HEK293 (cell line): Measurements from ENCODE around the gene STRN4.

Experiments used
- CTCF ChIA-PET: fragments of 350-600 bp; formaldehyde crosslinking; extraction: SDS; loops from one replicate; lab custom pipeline; 2021; ENCODE audit warnings: antibody characterized with exemption; lab: Yijun Ruan, JAX
- POLR2A ChIA-PET: fragments of 300-600 bp; formaldehyde crosslinking; extraction: SDS; loops from one replicate; lab custom pipeline; 2020; ENCODE audit warnings: antibody characterized with exemption, inconsistent platforms; lab: Yijun Ruan, JAX
- H3K27ac ChIP-seq: fragments of 200-500 bp; sonication (Bioruptor generic); 2 replicates; pipeline ENCODE4 v1.5.1; 2014; ENCODE audit warnings: low read depth, low read length, control low read depth, inconsistent platforms; ENCODE audit errors: extremely low read depth
- H3K36me3 ChIP-seq, 2 experiments: fragments of 200-500 bp in 1 of 2; sonication (Bioruptor generic) in 1 of 2; 1 replicate in 1 of 2; 2 replicates in 1 of 2; pipeline ENCODE4 v1.5.1; 2014 to 2017; ENCODE audit warnings: inconsistent platforms in 2 of 2, low read length in 2 of 2; ENCODE audit not compliant: control insufficient read depth in 2 of 2, insufficient read depth in 1 of 2
- H3K4me1 ChIP-seq: fragments of 200-500 bp; sonication (Bioruptor generic); 2 replicates; pipeline ENCODE4 v1.5.1; 2014; ENCODE audit warnings: mild to moderate bottlenecking, low read length, inconsistent platforms; ENCODE audit not compliant: control insufficient read depth, insufficient read depth
- H3K4me3 ChIP-seq: 2 replicates; pipeline ENCODE4 v1.5.1; 2011; ENCODE audit warnings: low read depth, mild to moderate bottlenecking, control low read depth, low read length, moderate library complexity
- H3K9me3 ChIP-seq: fragments of 200-500 bp; sonication (Bioruptor generic); 2 replicates; pipeline ENCODE4 v1.5.1; 2014; ENCODE audit warnings: low read depth, low read length, inconsistent platforms; ENCODE audit not compliant: control insufficient read depth, insufficient read depth
- REPIN1 ChIP-seq: fragments of 450-650 bp; formaldehyde crosslinking; IDR thresholded peaks from 2 replicates; pipeline ENCODE4 v1.5.1; 2017; ENCODE audit warnings: missing biosample characterization, missing genetic modification characterization, low read depth
- WT1 ChIP-seq: fragments of 450-650 bp; formaldehyde crosslinking; IDR thresholded peaks from 2 replicates; pipeline ENCODE4 v1.5.1; 2016; ENCODE audit warnings: missing biosample characterization, missing genetic modification characterization
- YY2 ChIP-seq: fragments of 450-650 bp; formaldehyde crosslinking; IDR thresholded peaks from 2 replicates; pipeline ENCODE4 v1.5.1; 2016; ENCODE audit warnings: missing biosample characterization, missing genetic modification characterization
- ZBTB17 ChIP-seq: fragments of 450-650 bp; formaldehyde crosslinking; IDR thresholded peaks from 2 replicates; pipeline ENCODE4 v1.5.1; 2016; ENCODE audit warnings: missing biosample characterization, missing genetic modification characterization
- ZBTB48 ChIP-seq: fragments of 450-650 bp; formaldehyde crosslinking; IDR thresholded peaks from 2 replicates; pipeline ENCODE4 v1.5.1; 2016; ENCODE audit warnings: missing biosample characterization, missing genetic modification characterization
- ZBTB8A ChIP-seq: fragments of 450-650 bp; formaldehyde crosslinking; IDR thresholded peaks from 2 replicates; pipeline ENCODE4 v1.5.1; 2016; ENCODE audit warnings: missing biosample characterization, missing genetic modification characterization
- ZFHX2 ChIP-seq: fragments of 450-650 bp; formaldehyde crosslinking; conservative IDR thresholded peaks from 2 replicates; pipeline ENCODE4 v1.5.1; 2016; ENCODE audit warnings: missing biosample characterization, missing genetic modification characterization
- ZNF121 ChIP-seq: fragments of 450-650 bp; formaldehyde crosslinking; IDR thresholded peaks from 2 replicates; pipeline ENCODE4 v1.5.1; 2016; ENCODE audit warnings: missing biosample characterization, missing genetic modification characterization
- ZNF157 ChIP-seq: fragments of 450-650 bp; formaldehyde crosslinking; IDR thresholded peaks from 2 replicates; pipeline ENCODE4 v1.5.1; 2016; ENCODE audit warnings: missing biosample characterization, missing genetic modification characterization
- ZNF24 ChIP-seq: fragments of 450-650 bp; formaldehyde crosslinking; IDR thresholded peaks from 2 replicates; pipeline ENCODE4 v1.5.1; 2016; ENCODE audit warnings: missing biosample characterization, missing genetic modification characterization
- ZNF266 ChIP-seq: fragments of 450-650 bp; formaldehyde crosslinking; IDR thresholded peaks from 2 replicates; pipeline ENCODE4 v1.5.1; 2016; ENCODE audit warnings: missing biosample characterization, missing genetic modification characterization, low read depth
- ZNF292 ChIP-seq: fragments of 450-650 bp; formaldehyde crosslinking; IDR thresholded peaks from 2 replicates; pipeline ENCODE4 v1.5.1; 2016; ENCODE audit warnings: low read depth, missing biosample characterization, missing genetic modification characterization, borderline replicate concordance
- ZNF335 ChIP-seq: fragments of 450-650 bp; formaldehyde crosslinking; conservative IDR thresholded peaks from 2 replicates; pipeline ENCODE4 v1.5.1; 2016; ENCODE audit warnings: missing biosample characterization, missing genetic modification characterization
- ZNF501 ChIP-seq: fragments of 450-650 bp; formaldehyde crosslinking; IDR thresholded peaks from 2 replicates; pipeline ENCODE4 v1.5.1; 2016; ENCODE audit warnings: missing biosample characterization, missing genetic modification characterization
- ZNF521 ChIP-seq: fragments of 450-650 bp; formaldehyde crosslinking; IDR thresholded peaks from 2 replicates; pipeline ENCODE4 v1.5.1; 2017; ENCODE audit warnings: missing biosample characterization, mild to moderate bottlenecking, missing genetic modification characterization
- ZNF529 ChIP-seq: fragments of 450-650 bp; formaldehyde crosslinking; IDR thresholded peaks from 2 replicates; pipeline ENCODE4 v1.5.1; 2017; ENCODE audit warnings: missing genetic modification characterization, missing biosample characterization; ENCODE audit not compliant: insufficient replicate concordance
- ZNF626 ChIP-seq: fragments of 450-650 bp; sonication (Bioruptor Pico); formaldehyde crosslinking; IDR thresholded peaks from 2 replicates; pipeline ENCODE4 v1.5.1; 2018; ENCODE audit warnings: missing biosample characterization, missing genetic modification characterization, inconsistent platforms
- ZNF768 ChIP-seq: fragments of 450-650 bp; formaldehyde crosslinking; IDR thresholded peaks from 2 replicates; pipeline ENCODE4 v1.5.1; 2018; ENCODE audit warnings: missing biosample characterization, mild to moderate bottlenecking, missing genetic modification characterization
- ZNF785 ChIP-seq: fragments of 450-650 bp; formaldehyde crosslinking; IDR thresholded peaks from 2 replicates; pipeline ENCODE4 v1.5.1; 2016; ENCODE audit warnings: missing biosample characterization, missing genetic modification characterization
- ZSCAN30 ChIP-seq: fragments of 450-650 bp; IDR thresholded peaks from 2 replicates; pipeline ENCODE4 v1.5.1; 2018; ENCODE audit warnings: missing biosample characterization, mild to moderate bottlenecking, missing genetic modification characterization, moderate library complexity
- TF ChIP-seq, protein P1 (sequence below): fragments of 450-650 bp; formaldehyde crosslinking; IDR thresholded peaks from 2 replicates; pipeline ENCODE4 v1.5.1; 2016; ENCODE audit warnings: missing biosample characterization, missing genetic modification characterization
- TF ChIP-seq, protein P2 (sequence below): fragments of 450-650 bp; formaldehyde crosslinking; IDR thresholded peaks from 2 replicates; pipeline ENCODE4 v1.5.1; 2016; ENCODE audit warnings: missing biosample characterization, missing genetic modification characterization
- TF ChIP-seq, protein P3 (sequence below): fragments of 450-650 bp; IDR thresholded peaks from 2 replicates; pipeline ENCODE4 v1.5.1; 2018; ENCODE audit warnings: missing biosample characterization, missing genetic modification characterization
- TF ChIP-seq, protein P4 (sequence below): fragments of 450-650 bp; formaldehyde crosslinking; IDR thresholded peaks from 2 replicates; pipeline ENCODE4 v1.5.1; 2016; ENCODE audit warnings: missing biosample characterization, missing genetic modification characterization
- TF ChIP-seq, protein P5 (sequence below): fragments of 450-650 bp; formaldehyde crosslinking; IDR thresholded peaks from 2 replicates; pipeline ENCODE4 v1.5.1; 2016; ENCODE audit warnings: missing biosample characterization, missing genetic modification characterization

STRN4 gene

DNA sequence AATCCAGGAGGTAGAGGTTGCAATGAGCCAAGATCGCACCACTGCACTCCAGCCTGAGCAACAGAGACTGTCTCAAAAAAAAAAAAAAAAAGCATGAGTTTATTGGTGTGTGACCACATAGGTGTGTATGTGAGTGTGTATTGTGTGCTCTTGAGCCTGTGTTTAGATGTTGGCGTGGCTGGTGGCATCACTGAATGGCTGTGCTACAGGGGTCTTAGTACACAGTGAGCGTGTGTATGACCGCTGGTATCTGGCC lies 39.7 kb upstream of the STRN4 start (continued):
- TF ChIP-seq ZNF785 = 0 out of 2 replicates have a peak, but pooled peaks have one; percentile 11
- TF ChIP-seq ZNF626 = no peak
- TF ChIP-seq, all 188 proteins: peak for 10

DNA sequence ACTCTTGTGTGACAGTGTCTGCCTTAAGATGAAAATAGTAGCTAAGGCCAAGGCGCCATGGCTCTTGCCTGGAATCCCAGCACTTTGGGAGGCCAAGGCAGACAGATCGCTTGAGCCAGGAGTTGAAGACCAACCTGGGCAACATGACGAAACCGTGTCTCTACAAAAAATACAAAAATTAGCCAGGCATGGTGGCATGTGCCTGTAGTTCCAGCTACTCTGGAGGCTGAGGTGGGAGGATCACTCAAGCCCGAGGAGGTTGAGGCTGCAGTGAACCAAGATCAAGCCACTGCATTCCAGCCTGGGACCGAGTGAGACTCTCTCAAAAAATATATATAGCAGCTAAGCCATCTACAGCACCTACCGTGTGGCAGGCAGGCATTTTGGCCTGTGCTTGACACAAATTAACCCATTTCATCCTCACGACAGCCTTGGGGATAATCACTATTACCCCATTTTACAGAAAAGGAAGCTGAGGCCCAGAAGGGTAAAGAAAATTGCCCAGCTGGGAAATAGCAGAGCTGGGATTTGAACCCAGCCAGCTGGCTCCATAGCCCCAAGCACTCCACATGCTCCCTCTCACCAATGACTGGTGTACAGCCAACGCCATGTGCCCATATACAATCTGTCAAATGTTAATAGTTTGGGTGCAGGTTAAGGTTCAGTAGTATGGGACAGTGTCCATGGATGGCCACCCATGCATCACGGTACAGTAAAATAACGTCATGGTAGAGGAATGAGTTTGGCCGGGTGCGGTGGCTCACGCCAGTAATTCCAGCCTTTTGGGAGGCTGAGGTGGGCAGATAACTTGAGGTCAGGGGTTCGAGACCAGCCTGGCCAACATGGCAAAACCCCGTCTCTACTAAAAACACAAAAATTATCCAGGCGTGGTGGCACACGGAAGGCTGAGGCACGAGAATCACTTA lies 39.1 kb upstream of the STRN4 start:
- H3K36me3 ChIP-seq = peaks cover 43 to 53% of the 10 kb centered on the region in 2 experiments
- POLR2A ChIA-PET = interaction anchor here (0.6 to 3.7 kb wide), 26 partner anchors 8 to 441 kb away, joined by 3 to 50 read pairs (median 4); partner anchors contain the start of genes AP2S1 and ZC3H4
- TF ChIP-seq ZNF266 (no peak), WT1 (tag by site-specific recombination) (no peak; the same call in 1 of the 2 replicates), ZNF501 (no peak), ZNF335 (tag by site-specific recombination) (peak; percentile 73; the same call in 1 of the 2 replicates), ZNF521 (tag by site-specific recombination) (no peak), ZNF121 (tag by site-specific recombination) (0 out of 2 replicates have a peak, but pooled peaks have one; percentile 6), ZNF768 (peak; percentile 36; the same call in 1 of the 2 replicates), ZBTB8A (tag by site-specific recombination) (0 out of 2 replicates have a peak, but pooled peaks have one; percentile 7), ZBTB17 (tag by site-specific recombination) (peak; percentile 70), REPIN1 (tag by site-specific recombination) (no peak), ZNF157 (tag by site-specific recombination) (no peak), ZSCAN30 (tag by site-specific recombination) (peak; percentile 59), ZNF24 (tag by site-specific recombination) (peak; percentile 33; the same call in 1 of the 2 replicates), ZBTB48 (tag by site-specific recombination) (peak; percentile 11; the same call in 1 of the 2 replicates), ZNF292 (tag by site-specific recombination) (no peak), ZNF785 (0 out of 2 replicates have a peak, but pooled peaks have one; percentile 15), YY2 (tag by site-specific recombination) (peak; percentile 19; the same call in 1 of the 2 replicates), ZFHX2 (tag by site-specific recombination) (0 out of 2 replicates have a peak, but pooled peaks have one; percentile 12), ZNF529 (tag by site-specific recombination) (no peak)
- TF ChIP-seq, protein P1, sequence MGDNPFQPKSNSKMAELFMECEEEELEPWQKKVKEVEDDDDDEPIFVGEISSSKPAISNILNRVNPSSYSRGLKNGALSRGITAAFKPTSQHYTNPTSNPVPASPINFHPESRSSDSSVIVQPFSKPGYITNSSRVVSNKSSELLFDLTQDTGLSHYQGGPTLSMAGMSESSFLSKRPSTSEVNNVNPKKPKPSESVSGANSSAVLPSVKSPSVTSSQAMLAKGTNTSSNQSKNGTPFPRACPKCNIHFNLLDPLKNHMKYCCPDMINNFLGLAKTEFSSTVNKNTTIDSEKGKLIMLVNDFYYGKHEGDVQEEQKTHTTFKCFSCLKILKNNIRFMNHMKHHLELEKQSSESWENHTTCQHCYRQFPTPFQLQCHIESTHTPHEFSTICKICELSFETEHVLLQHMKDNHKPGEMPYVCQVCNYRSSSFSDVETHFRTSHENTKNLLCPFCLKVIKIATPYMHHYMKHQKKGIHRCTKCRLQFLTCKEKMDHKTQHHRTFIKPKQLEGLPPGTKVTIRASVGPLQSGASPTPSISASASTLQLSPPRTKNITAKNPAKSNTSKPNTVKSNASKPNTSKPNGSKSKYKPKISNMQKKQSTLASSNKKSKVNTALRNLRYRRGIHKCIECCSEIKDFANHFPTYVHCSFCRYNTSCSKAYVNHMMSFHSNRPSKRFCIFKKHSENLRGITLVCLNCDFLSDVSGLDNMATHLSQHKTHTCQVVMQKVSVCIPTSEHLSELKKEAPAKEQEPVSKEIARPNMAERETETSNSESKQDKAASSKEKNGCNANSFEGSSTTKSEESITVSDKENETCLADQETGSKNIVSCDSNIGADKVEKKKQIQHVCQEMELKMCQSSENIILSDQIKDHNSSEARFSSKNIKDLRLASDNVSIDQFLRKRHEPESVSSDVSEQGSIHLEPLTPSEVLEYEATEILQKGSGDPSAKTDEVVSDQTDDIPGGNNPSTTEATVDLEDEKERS (tag by site-specific recombination) = 0 out of 2 replicates have a peak, but pooled peaks have one; percentile 70
- TF ChIP-seq, protein P2, sequence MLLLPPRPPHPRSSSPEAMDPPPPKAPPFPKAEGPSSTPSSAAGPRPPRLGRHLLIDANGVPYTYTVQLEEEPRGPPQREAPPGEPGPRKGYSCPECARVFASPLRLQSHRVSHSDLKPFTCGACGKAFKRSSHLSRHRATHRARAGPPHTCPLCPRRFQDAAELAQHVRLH (tag by site-specific recombination) = peak; percentile 85; the same call in 1 of the 2 replicates
- TF ChIP-seq, protein P3, sequence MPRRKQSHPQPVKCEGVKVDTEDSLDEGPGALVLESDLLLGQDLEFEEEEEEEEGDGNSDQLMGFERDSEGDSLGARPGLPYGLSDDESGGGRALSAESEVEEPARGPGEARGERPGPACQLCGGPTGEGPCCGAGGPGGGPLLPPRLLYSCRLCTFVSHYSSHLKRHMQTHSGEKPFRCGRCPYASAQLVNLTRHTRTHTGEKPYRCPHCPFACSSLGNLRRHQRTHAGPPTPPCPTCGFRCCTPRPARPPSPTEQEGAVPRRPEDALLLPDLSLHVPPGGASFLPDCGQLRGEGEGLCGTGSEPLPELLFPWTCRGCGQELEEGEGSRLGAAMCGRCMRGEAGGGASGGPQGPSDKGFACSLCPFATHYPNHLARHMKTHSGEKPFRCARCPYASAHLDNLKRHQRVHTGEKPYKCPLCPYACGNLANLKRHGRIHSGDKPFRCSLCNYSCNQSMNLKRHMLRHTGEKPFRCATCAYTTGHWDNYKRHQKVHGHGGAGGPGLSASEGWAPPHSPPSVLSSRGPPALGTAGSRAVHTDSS (tag by site-specific recombination) = peak; percentile 54
- TF ChIP-seq, protein P4, sequence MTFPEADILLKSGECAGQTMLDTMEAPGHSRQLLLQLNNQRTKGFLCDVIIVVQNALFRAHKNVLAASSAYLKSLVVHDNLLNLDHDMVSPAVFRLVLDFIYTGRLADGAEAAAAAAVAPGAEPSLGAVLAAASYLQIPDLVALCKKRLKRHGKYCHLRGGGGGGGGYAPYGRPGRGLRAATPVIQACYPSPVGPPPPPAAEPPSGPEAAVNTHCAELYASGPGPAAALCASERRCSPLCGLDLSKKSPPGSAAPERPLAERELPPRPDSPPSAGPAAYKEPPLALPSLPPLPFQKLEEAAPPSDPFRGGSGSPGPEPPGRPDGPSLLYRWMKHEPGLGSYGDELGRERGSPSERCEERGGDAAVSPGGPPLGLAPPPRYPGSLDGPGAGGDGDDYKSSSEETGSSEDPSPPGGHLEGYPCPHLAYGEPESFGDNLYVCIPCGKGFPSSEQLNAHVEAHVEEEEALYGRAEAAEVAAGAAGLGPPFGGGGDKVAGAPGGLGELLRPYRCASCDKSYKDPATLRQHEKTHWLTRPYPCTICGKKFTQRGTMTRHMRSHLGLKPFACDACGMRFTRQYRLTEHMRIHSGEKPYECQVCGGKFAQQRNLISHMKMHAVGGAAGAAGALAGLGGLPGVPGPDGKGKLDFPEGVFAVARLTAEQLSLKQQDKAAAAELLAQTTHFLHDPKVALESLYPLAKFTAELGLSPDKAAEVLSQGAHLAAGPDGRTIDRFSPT = peak; percentile 51; the same call in 1 of the 2 replicates
- TF ChIP-seq, protein P5, sequence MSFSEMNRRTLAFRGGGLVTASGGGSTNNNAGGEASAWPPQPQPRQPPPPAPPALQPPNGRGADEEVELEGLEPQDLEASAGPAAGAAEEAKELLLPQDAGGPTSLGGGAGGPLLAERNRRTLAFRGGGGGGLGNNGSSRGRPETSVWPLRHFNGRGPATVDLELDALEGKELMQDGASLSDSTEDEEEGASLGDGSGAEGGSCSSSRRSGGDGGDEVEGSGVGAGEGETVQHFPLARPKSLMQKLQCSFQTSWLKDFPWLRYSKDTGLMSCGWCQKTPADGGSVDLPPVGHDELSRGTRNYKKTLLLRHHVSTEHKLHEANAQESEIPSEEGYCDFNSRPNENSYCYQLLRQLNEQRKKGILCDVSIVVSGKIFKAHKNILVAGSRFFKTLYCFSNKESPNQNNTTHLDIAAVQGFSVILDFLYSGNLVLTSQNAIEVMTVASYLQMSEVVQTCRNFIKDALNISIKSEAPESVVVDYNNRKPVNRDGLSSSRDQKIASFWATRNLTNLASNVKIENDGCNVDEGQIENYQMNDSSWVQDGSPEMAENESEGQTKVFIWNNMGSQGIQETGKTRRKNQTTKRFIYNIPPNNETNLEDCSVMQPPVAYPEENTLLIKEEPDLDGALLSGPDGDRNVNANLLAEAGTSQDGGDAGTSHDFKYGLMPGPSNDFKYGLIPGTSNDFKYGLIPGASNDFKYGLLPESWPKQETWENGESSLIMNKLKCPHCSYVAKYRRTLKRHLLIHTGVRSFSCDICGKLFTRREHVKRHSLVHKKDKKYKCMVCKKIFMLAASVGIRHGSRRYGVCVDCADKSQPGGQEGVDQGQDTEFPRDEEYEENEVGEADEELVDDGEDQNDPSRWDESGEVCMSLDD (tag by site-specific recombination) = no peak

More for the DNA sequence above, 39.1 kb upstream of the STRN4 start:
- H3K4me1 ChIP-seq = peaks cover 20% of the 10 kb centered on the region
- peak overlapping the region; percentile 32 for H3K4me3 ChIP-seq
- CTCF ChIA-PET = interaction anchor here (0.5 to 4.5 kb wide), 13 partner anchors 9 to 1506 kb away, joined by 3 to 26 read pairs (median 5); no protein-coding TSS in a partner anchor
- H3K9me3 ChIP-seq = no peaks in the 10 kb centered on the region
- peak overlapping the region; percentile 96 for H3K27ac ChIP-seq
